CD14-positive monocyte (primary cell): ENCODE data around the gene TGFBR1. TPM values are rescaled to one million over a fixed set of nuclear protein-coding genes. Genes with fewer than 3 reads are reported as not detected.

Experiments used
- DNase-seq, 3 donors: peaks; one replicate each; pipeline ENCODE4 v3.0.0-alpha.2; 2011 to 2022
- H2AFZ ChIP-seq: 2 replicates; pipeline ENCODE4 v1.6.0; 2012; ENCODE audit warnings: mild to moderate bottlenecking, low read depth, low read length, inconsistent platforms; ENCODE audit not compliant: insufficient read depth, poor library complexity, severe bottlenecking
- H3K27ac ChIP-seq, 2 donors: 1 replicate in 1 of 2; 2 replicates in 1 of 2; pipeline ENCODE4 v1.5.1; 2012 to 2013; ENCODE audit warnings: low read length in 2 of 2, control low read depth in 1 of 2, inconsistent platforms in 1 of 2, low read depth in 1 of 2, mild to moderate bottlenecking in 1 of 2
- H3K27me3 ChIP-seq, 2 donors: one replicate each; pipeline versions ENCODE4 v1.6.0 to v1.6.1; 2011 to 2013; ENCODE audit warnings: low read length in 2 of 2; ENCODE audit not compliant: control insufficient read depth in 2 of 2, insufficient read depth in 2 of 2
- H3K36me3 ChIP-seq, 2 donors: replicated peaks in 1 of 2; 1 replicate in 1 of 2; 2 replicates in 1 of 2; pipeline versions ENCODE4 v1.5.1 to v1.6.1; 2012 to 2013; ENCODE audit warnings: low read length in 2 of 2, control low read depth in 1 of 2, inconsistent platforms in 1 of 2, mild to moderate bottlenecking in 1 of 2; ENCODE audit not compliant: insufficient read depth in 2 of 2, control insufficient read depth in 1 of 2
- H3K4me1 ChIP-seq, 2 donors: 1 replicate in 1 of 2; 2 replicates in 1 of 2; pipeline versions ENCODE4 v1.5.1 to v1.6.1; 2012 to 2013; ENCODE audit warnings: low read length in 2 of 2, control low read depth in 1 of 2, inconsistent platforms in 1 of 2, mild to moderate bottlenecking in 1 of 2, moderate library complexity in 1 of 2; ENCODE audit not compliant: insufficient read depth in 2 of 2, control insufficient read depth in 1 of 2
- H3K4me2 ChIP-seq: replicated peaks from 2 replicates; pipeline ENCODE3; 2012; ENCODE audit warnings: low read length, moderate library complexity, mild to moderate bottlenecking; ENCODE audit not compliant: poor library complexity, severe bottlenecking; ENCODE audit errors: extremely low read depth
- H3K4me3 ChIP-seq, 3 experiments: fragments of 200-600 bp in 1 of 3; sonication (generic) in 1 of 3; replicated peaks in 1 of 3; 1 replicate in 2 of 3; 2 replicates in 1 of 3; pipeline ENCODE4 v1.5.1; 2011 to 2013; ENCODE audit warnings: low read length in 3 of 3, mild to moderate bottlenecking in 3 of 3, control low read depth in 2 of 3, low read depth in 2 of 3, inconsistent platforms in 1 of 3, moderate library complexity in 1 of 3
- H3K79me2 ChIP-seq: 2 replicates; pipeline ENCODE4 v1.6.0; 2012; ENCODE audit warnings: mild to moderate bottlenecking, control low read depth, inconsistent platforms, low read length, moderate library complexity; ENCODE audit not compliant: insufficient read depth
- H3K9ac ChIP-seq: 2 replicates; pipeline ENCODE4 v1.6.0; 2017; ENCODE audit warnings: low read length, mild to moderate bottlenecking; ENCODE audit not compliant: insufficient read depth, poor library complexity, severe bottlenecking
- H3K9me3 ChIP-seq, 2 donors: replicated peaks in 1 of 2; 1 replicate in 1 of 2; 2 replicates in 1 of 2; pipeline versions ENCODE4 v1.5.1 to v1.6.1; 2012 to 2013; ENCODE audit warnings: low read length in 2 of 2, control low read depth in 1 of 2; ENCODE audit not compliant: control insufficient read depth in 1 of 2, insufficient read depth in 1 of 2
- H4K20me1 ChIP-seq: 2 replicates; pipeline ENCODE4 v1.6.0; 2012; ENCODE audit warnings: mild to moderate bottlenecking, low read length, control low read depth, moderate library complexity; ENCODE audit not compliant: insufficient read depth
- H3K27ac Mint-ChIP-seq, 7 donors: one replicate each; pipeline ENCODE4 v1.8.0; 2020; ENCODE audit warnings: mild to moderate bottlenecking in 7 of 7, mixed read lengths in 7 of 7, moderate library complexity in 6 of 7, inconsistent platforms in 2 of 7
- H3K27me3 Mint-ChIP-seq, 3 donors: one replicate each; pipeline ENCODE4 v1.8.0; 2021 to 2022; ENCODE audit warnings: low read depth in 3 of 3, mild to moderate bottlenecking in 3 of 3, mixed read lengths in 3 of 3, moderate library complexity in 3 of 3, inconsistent platforms in 1 of 3
- H3K36me3 Mint-ChIP-seq, 2 donors: one replicate each; pipeline ENCODE4 v1.8.0; 2020; ENCODE audit warnings: mixed read lengths in 2 of 2, inconsistent platforms in 1 of 2, mild to moderate bottlenecking in 1 of 2
- H3K4me1 Mint-ChIP-seq: one replicate; pipeline ENCODE4 v1.8.0; 2020; ENCODE audit warnings: mild to moderate bottlenecking, mixed read lengths
- H3K4me3 Mint-ChIP-seq, 2 donors: one replicate each; pipeline ENCODE4 v1.8.0; 2020; ENCODE audit warnings: mild to moderate bottlenecking in 2 of 2, mixed read lengths in 2 of 2, moderate library complexity in 1 of 2
- H3K9me3 Mint-ChIP-seq, 7 donors: one replicate each; pipeline ENCODE4 v1.8.0; 2020 to 2022; ENCODE audit warnings: mixed read lengths in 7 of 7, mild to moderate bottlenecking in 6 of 7, moderate library complexity in 6 of 7, inconsistent platforms in 2 of 7
- WGBS: methylation state at CpG from one replicate; pipeline ENCODE4 v1.1.5; 2013; ENCODE audit warnings: missing lambda C conversion rate; ENCODE audit not compliant: insufficient coverage; 5-methylcytosine and 5-hydroxymethylcytosine counted together
- intact Hi-C, 2 donors: fragments of 100-400 bp; cut with micrococcal nuclease; formaldehyde crosslinking; loops; one replicate each; pipeline versions ENCODE4 v1.15.0 to v1.15.1; 2023
- polyA plus RNA-seq, 3 donors: library from polyadenylated mRNA; depleted of rRNA in 1 of 3; unstranded in 2 of 3; stranded (reverse) in 1 of 3; fragments of 300-500 nt in 2 of 3; fragments of >200 nt in 1 of 3; fragmentation: Illumina TruSeq in 2 of 3; gene quantifications; 1 replicate in 2 of 3; 2 replicates in 1 of 3; pipeline ENCODE4 v1.2.3, GENCODE V29; 2012 to 2021
- TF ChIP-seq, protein P1 (sequence below): fragments of 200-600 bp; IDR thresholded peaks from one replicate; pipeline ENCODE4 v1.8.0; 2022; ENCODE audit warnings: antibody characterized with exemption, mild to moderate bottlenecking

Gene TGFBR1
- polyA plus RNA-seq, 3 donors, result 10.7 to 26.8 (median 25.0) TPM

DNA sequence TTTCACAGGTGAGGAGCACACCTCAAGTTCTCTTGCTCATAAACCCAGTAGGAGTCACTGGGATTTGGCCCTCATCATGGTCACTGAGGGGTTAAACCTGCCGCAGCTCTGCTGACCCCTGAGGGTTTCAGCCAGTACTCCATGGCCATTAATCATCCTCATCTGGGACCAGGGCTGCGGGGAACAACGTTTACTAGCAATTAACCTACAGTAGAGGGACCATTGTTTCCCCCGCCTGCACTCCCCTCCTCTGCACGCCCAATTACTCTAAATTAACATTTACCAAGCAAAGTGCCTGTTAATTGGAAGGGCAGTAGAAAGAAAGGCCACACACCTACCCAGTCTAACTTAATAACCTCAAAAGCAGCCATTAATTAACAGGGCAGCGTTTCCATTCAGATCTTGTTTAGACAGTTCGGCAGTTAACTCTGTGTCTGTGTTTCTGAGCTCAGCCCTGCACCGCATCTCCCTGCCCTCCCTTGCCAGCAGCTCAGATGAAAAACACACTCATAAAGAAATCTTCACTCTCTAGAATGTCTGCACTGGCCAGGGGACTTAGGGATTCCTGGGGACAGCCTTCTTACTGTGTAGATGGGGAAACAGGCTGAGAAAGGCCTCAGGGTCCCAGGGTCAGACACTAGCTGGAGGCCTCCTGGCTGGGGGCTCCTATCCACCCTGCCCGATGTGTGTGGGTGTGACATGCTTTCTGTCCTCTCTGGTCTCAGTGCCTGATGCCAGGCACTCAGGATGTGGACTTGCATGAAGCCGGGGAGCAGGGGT lies 65.3 kb downstream of the TGFBR1 start:
- H3K27me3 Mint-ChIP-seq, result peaks cover 0 to 6% (median 2%) of the 10 kb centered on the region in 3 donors
- Histone ChIP-seq H3K79me2 (no peaks in the 10 kb centered on the region), H2AFZ (no peak overlapping the region), H3K4me3 (no peak overlapping the region), H3K27me3 (no peaks in the 10 kb centered on the region), H3K9me3 (no peaks in the 10 kb centered on the region), H3K9ac (no peak overlapping the region), H4K20me1 (no peaks in the 10 kb centered on the region), H3K36me3 (no peaks in the 10 kb centered on the region), H3K27ac (no peak overlapping the region), H3K4me2 (no peak overlapping the region), H3K4me1 (no peaks in the 10 kb centered on the region)
- H3K27ac Mint-ChIP-seq, result no peak overlapping the region
- no peak overlapping the region for H3K4me3 Mint-ChIP-seq
- DNase-seq, result no peak
- no peaks in the 10 kb centered on the region for H3K4me1 Mint-ChIP-seq
- no peaks in the 10 kb centered on the region for H3K36me3 Mint-ChIP-seq
- TF ChIP-seq, protein P1, sequence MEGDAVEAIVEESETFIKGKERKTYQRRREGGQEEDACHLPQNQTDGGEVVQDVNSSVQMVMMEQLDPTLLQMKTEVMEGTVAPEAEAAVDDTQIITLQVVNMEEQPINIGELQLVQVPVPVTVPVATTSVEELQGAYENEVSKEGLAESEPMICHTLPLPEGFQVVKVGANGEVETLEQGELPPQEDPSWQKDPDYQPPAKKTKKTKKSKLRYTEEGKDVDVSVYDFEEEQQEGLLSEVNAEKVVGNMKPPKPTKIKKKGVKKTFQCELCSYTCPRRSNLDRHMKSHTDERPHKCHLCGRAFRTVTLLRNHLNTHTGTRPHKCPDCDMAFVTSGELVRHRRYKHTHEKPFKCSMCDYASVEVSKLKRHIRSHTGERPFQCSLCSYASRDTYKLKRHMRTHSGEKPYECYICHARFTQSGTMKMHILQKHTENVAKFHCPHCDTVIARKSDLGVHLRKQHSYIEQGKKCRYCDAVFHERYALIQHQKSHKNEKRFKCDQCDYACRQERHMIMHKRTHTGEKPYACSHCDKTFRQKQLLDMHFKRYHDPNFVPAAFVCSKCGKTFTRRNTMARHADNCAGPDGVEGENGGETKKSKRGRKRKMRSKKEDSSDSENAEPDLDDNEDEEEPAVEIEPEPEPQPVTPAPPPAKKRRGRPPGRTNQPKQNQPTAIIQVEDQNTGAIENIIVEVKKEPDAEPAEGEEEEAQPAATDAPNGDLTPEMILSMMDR, result no peak
- no peaks in the 10 kb centered on the region for H3K9me3 Mint-ChIP-seq
- intact Hi-C loops, result no loop called here
- 88% methylated on average over 5 of the region's 10 CpGs for WGBS

DNA sequence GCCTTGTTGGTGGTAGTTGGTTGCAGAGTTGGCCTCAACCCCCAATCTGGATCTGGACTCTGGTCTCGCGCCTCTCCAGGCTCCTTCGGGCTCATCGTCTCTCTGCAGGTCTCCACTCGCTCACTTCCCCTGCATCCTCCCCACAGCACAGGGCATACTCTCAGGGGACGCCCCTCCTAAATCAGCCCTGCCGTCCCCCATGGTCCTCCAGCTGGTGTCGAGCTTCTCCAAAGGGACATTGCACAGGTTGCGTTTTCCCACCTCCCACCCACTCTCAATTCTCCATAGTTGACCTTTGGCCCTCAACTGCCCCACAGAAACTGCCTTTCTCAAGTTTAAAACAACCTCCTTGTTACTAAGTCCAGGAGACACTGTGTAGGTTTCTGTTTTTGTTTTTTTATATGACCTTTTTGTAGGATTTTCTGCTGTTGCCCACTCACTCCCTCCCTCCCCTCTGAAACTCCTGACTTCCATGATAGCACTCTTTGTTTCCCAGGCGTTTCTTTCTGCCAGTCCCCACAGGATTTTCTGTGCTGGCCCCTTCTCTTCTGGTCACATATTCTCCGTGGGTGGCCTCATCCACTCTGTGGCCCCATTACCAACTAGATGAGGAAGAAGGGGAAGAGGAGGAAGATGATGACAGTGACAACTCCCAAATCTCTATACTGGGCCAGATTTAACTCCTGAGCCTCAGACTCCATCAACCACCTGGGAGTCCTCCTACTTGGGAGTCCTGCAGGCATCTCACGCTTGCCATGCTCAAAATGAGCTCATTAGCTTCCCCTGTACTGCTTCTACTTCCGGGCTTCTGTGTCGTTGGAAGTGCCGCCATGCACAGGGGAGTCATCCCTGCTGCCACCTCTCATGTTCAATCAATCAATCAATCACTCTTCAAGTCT lies 66.6 kb downstream of the TGFBR1 start:
- no peaks in the 10 kb centered on the region for H3K4me1 Mint-ChIP-seq
- no peak overlapping the region for H3K4me3 ChIP-seq
- DNase-seq, result no peak
- no peak overlapping the region for H3K4me3 Mint-ChIP-seq
- no peaks in the 10 kb centered on the region for H3K9me3 Mint-ChIP-seq
- TF ChIP-seq, protein P1, result no peak
- no peaks in the 10 kb centered on the region for H3K36me3 Mint-ChIP-seq
- H3K4me2 ChIP-seq, result no peak overlapping the region
- H3K27me3 Mint-ChIP-seq, result peaks cover 0 to 6% (median 2%) of the 10 kb centered on the region in 3 donors
- H3K79me2 ChIP-seq, result no peaks in the 10 kb centered on the region
- H3K9ac ChIP-seq, result no peak overlapping the region
- no peaks in the 10 kb centered on the region for H3K27me3 ChIP-seq
- no peak overlapping the region for H2AFZ ChIP-seq
- no peak overlapping the region for H3K27ac ChIP-seq
- no peak overlapping the region for H3K27ac Mint-ChIP-seq
- H3K4me1 ChIP-seq, result no peaks in the 10 kb centered on the region
- intact Hi-C loops, result no loop called here
- H3K36me3 ChIP-seq, result no peaks in the 10 kb centered on the region
- H3K9me3 ChIP-seq, result no peaks in the 10 kb centered on the region
- H4K20me1 ChIP-seq, result no peaks in the 10 kb centered on the region
- over 99% methylated on average over 11 of the region's 15 CpGs for WGBS
